ENCODE data around the gene FUZ.
A peak's percentile ranks its signal among the peaks of the same experiment; 100 is the strongest.

GRCh38 chr19:49812997-49813861 lies at the start of gene FUZ:
- TF ChIP-seq CTCF (IDR thresholded peaks at IDR 0.05) (peak in 3 of 6 experiments; percentile 31 to 35 (median 34)), POLR2A (IDR thresholded peaks at IDR 0.05) (peak in 1 of 2 donors; percentile 7)

Data from thyroid gland (tissue), 4 donors.